Thoracic aorta endothelial cell (primary cell): ENCODE results near the gene OPRM1. TPM values are rescaled to one million over a fixed set of nuclear protein-coding genes. Genes with fewer than 3 reads are reported as not detected.

Experiments
- total RNA-seq: library from RNA; depleted of rRNA; stranded (reverse); fragments of >200 nt; gene quantifications from 2 replicates; pipeline ENCODE4 v1.2.3, GENCODE V29; 2012

OPRM1 gene
- total RNA-seq, result not detected in 2 replicates

GRCh38 chr6:154039231-154039842 is at the start of gene OPRM1:
Gene OPRM1, plus strand, starts transcription at chr6:154039240. Its CDS starts 305 bp downstream, at chr6:154039545.

